ENCODE data around the gene DHRS4.

The DHRS4 gene

GRCh38 chr14:23931721-23932289, 21.8 kb upstream of the DHRS4 start:
- Histone ChIP-seq H4K91ac (ENCODE audit: low read depth, low read length, poor library complexity) (no peak overlapping the region), H2AFZ (ENCODE audit: low read length) (no peak overlapping the region), H3K36me3 (replicated peaks in 1 of 2; ENCODE audit: control insufficient read depth in 2 of 2, insufficient read depth in 2 of 2, low read length in 2 of 2) (no peaks in the 10 kb centered on the region), H3K4me1 (ENCODE audit: control insufficient read depth in 2 of 2, insufficient read depth in 1 of 2, low read depth in 1 of 2, low read length in 2 of 2) (no peaks in the 10 kb centered on the region), H4K8ac (ENCODE audit: low read depth, low read length) (no peak overlapping the region), H3K4me2 (ENCODE audit: insufficient read depth, low read length, poor library complexity, severe bottlenecking) (no peak overlapping the region), H3K9ac (ENCODE audit: low read depth, low read length, poor library complexity) (no peak overlapping the region), H2BK15ac (ENCODE audit: low read length) (no peak overlapping the region), H2BK12ac (ENCODE audit: low read length) (no peak overlapping the region), H2BK120ac (ENCODE audit: low read depth, low read length) (no peak overlapping the region), H3K9me3 (replicated peaks in 1 of 2; ENCODE audit: control insufficient read depth in 2 of 2, insufficient read depth in 1 of 2, low read depth in 1 of 2, low read length in 2 of 2) (no peaks in the 10 kb centered on the region), H3K14ac (ENCODE audit: low read length) (no peak overlapping the region), H3K18ac (ENCODE audit: low read length) (no peak overlapping the region), H3K4ac (ENCODE audit: low read length) (no peak overlapping the region), H3K79me1 (ENCODE audit: low read depth, low read length) (no peaks in the 10 kb centered on the region), H3K4me3 (ENCODE audit: low read length in 2 of 2) (no peak overlapping the region), H3K23ac (ENCODE audit: low read depth, low read length, poor library complexity) (no peak overlapping the region), H2BK5ac (ENCODE audit: low read length) (no peak overlapping the region), H3K27ac (replicated peaks; ENCODE audit: low read length) (no peak overlapping the region), H3K27me3 (ENCODE audit: control insufficient read depth in 3 of 3, insufficient read depth in 3 of 3, low read depth in 1 of 3, low read length in 3 of 3) (peaks cover 0 to 5% (median 0%) of the 10 kb centered on the region in 3 experiments), H2AK5ac (ENCODE audit: low read depth, low read length) (no peak overlapping the region)
- DNase-seq (ENCODE audit: low spot score), result no peak
- WGBS, 2 donors (ENCODE audit: extremely low coverage in 2 of 2, insufficient read length in 2 of 2, insufficient replicate concordance in 1 of 2), result no CpG with 5 or more reads among the region's 6 CpGs

GRCh38 chr14:23932639-23933038, 20.9 kb upstream of the DHRS4 start:
- no peaks in the 10 kb centered on the region for H3K9me3 ChIP-seq (replicated peaks in 1 of 2; ENCODE audit: control insufficient read depth in 2 of 2, insufficient read depth in 1 of 2, low read depth in 1 of 2, low read length in 2 of 2)

DNA sequence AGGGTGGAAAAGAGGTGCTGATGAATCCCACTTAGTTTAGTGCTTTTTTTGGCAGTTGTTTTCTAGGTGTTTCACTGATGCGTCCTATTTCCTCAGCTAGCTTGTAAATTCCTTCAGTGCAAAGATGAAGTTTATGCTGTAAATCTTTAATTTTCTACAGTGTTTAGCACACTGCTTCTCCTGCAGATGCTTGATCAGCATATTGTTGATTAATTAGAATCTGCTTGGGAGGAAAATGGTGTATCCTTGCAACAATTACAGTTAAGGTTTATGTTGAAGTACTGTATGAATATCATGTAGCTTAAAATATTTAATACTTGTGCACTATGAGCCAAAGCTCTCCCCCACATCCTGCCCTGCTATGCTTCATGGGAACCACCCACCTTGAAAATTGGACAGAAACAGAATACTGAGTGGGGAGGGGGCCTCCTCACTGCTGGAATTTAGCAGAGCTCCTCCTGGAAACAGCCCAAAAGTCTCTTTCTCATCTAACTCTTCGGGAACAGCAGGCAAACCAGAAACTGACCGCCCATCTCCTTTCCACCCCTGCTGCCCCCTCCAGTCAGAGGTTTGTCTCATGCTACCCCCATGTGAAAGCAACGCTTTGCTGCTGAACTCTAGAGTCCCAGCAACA, 20.3 kb upstream of the DHRS4 start:
- Histone ChIP-seq H2AK5ac (ENCODE audit: low read depth, low read length) (no peak overlapping the region), H3K18ac (ENCODE audit: low read length) (no peak overlapping the region), H2BK15ac (ENCODE audit: low read length) (no peak overlapping the region), H2BK5ac (ENCODE audit: low read length) (no peak overlapping the region), H3K4me3 (ENCODE audit: low read length in 2 of 2) (no peak overlapping the region), H3K27me3 (ENCODE audit: control insufficient read depth in 3 of 3, insufficient read depth in 3 of 3, low read depth in 1 of 3, low read length in 3 of 3) (no peaks in the 10 kb centered on the region), H2AFZ (ENCODE audit: low read length) (no peak overlapping the region), H3K4ac (ENCODE audit: low read length) (no peak overlapping the region), H3K9me3 (replicated peaks in 1 of 2; ENCODE audit: control insufficient read depth in 2 of 2, insufficient read depth in 1 of 2, low read depth in 1 of 2, low read length in 2 of 2) (no peaks in the 10 kb centered on the region), H2BK12ac (ENCODE audit: low read length) (no peak overlapping the region), H3K23ac (ENCODE audit: low read depth, low read length, poor library complexity) (no peak overlapping the region), H2BK120ac (ENCODE audit: low read depth, low read length) (no peak overlapping the region), H3K14ac (ENCODE audit: low read length) (no peak overlapping the region), H3K79me1 (ENCODE audit: low read depth, low read length) (no peaks in the 10 kb centered on the region), H3K36me3 (replicated peaks in 1 of 2; ENCODE audit: control insufficient read depth in 2 of 2, insufficient read depth in 2 of 2, low read length in 2 of 2) (no peaks in the 10 kb centered on the region), H3K27ac (replicated peaks; ENCODE audit: low read length) (no peak overlapping the region), H4K91ac (ENCODE audit: low read depth, low read length, poor library complexity) (no peak overlapping the region), H3K4me2 (ENCODE audit: insufficient read depth, low read length, poor library complexity, severe bottlenecking) (no peak overlapping the region), H3K4me1 (ENCODE audit: control insufficient read depth in 2 of 2, insufficient read depth in 1 of 2, low read depth in 1 of 2, low read length in 2 of 2) (no peaks in the 10 kb centered on the region), H4K8ac (ENCODE audit: low read depth, low read length) (no peak overlapping the region), H3K9ac (ENCODE audit: low read depth, low read length, poor library complexity) (no peak overlapping the region)
- DNase-seq (ENCODE audit: low spot score), result no peak
- WGBS, 2 donors (ENCODE audit: extremely low coverage in 2 of 2, insufficient read length in 2 of 2, insufficient replicate concordance in 1 of 2), result no CpG with 5 or more reads among the region's 4 CpGs

More at GRCh38 chr14:23932639-23933038, 20.9 kb upstream of the DHRS4 start:
- no peak overlapping the region for H2AK5ac ChIP-seq (ENCODE audit: low read depth, low read length)
- no peak for DNase-seq (ENCODE audit: low spot score)
- H3K4me1 ChIP-seq (ENCODE audit: control insufficient read depth in 2 of 2, insufficient read depth in 1 of 2, low read depth in 1 of 2, low read length in 2 of 2), result no peaks in the 10 kb centered on the region
- H3K14ac ChIP-seq (ENCODE audit: low read length), result no peak overlapping the region
- no peak overlapping the region for H4K8ac ChIP-seq (ENCODE audit: low read depth, low read length)
- H2BK15ac ChIP-seq (ENCODE audit: low read length), result no peak overlapping the region
- H3K4me2 ChIP-seq (ENCODE audit: insufficient read depth, low read length, poor library complexity, severe bottlenecking), result no peak overlapping the region
- no peak overlapping the region for H2BK120ac ChIP-seq (ENCODE audit: low read depth, low read length)
- no peak overlapping the region for H3K27ac ChIP-seq (replicated peaks; ENCODE audit: low read length)
- no peak overlapping the region for H2BK12ac ChIP-seq (ENCODE audit: low read length)
- no peak overlapping the region for H3K23ac ChIP-seq (ENCODE audit: low read depth, low read length, poor library complexity)
- H3K4ac ChIP-seq (ENCODE audit: low read length), result no peak overlapping the region
- WGBS, 2 donors (ENCODE audit: extremely low coverage in 2 of 2, insufficient read length in 2 of 2, insufficient replicate concordance in 1 of 2), result no CpG with 5 or more reads among the region's 3 CpGs
- peaks cover 0 to 4% (median 0%) of the 10 kb centered on the region in 3 experiments for H3K27me3 ChIP-seq (ENCODE audit: control insufficient read depth in 3 of 3, insufficient read depth in 3 of 3, low read depth in 1 of 3, low read length in 3 of 3)
- no peaks in the 10 kb centered on the region for H3K79me1 ChIP-seq (ENCODE audit: low read depth, low read length)
- H3K9ac ChIP-seq (ENCODE audit: low read depth, low read length, poor library complexity), result no peak overlapping the region
- H3K18ac ChIP-seq (ENCODE audit: low read length), result no peak overlapping the region
- H2AFZ ChIP-seq (ENCODE audit: low read length), result no peak overlapping the region
- H3K36me3 ChIP-seq (replicated peaks in 1 of 2; ENCODE audit: control insufficient read depth in 2 of 2, insufficient read depth in 2 of 2, low read length in 2 of 2), result no peaks in the 10 kb centered on the region
- no peak overlapping the region for H2BK5ac ChIP-seq (ENCODE audit: low read length)
- no peak overlapping the region for H4K91ac ChIP-seq (ENCODE audit: low read depth, low read length, poor library complexity)
- H3K4me3 ChIP-seq (ENCODE audit: low read length in 2 of 2), result no peak overlapping the region

- no peak overlapping the region for H3K18ac ChIP-seq (ENCODE audit: low read length)
- no peaks in the 10 kb centered on the region for H3K4me1 ChIP-seq (ENCODE audit: control insufficient read depth in 2 of 2, insufficient read depth in 1 of 2, low read depth in 1 of 2, low read length in 2 of 2)
- no peak overlapping the region for H2AK5ac ChIP-seq (ENCODE audit: low read depth, low read length)
- no peak overlapping the region for H4K8ac ChIP-seq (ENCODE audit: low read depth, low read length)
- no peak overlapping the region for H3K4ac ChIP-seq (ENCODE audit: low read length)
- H2BK15ac ChIP-seq (ENCODE audit: low read length), result no peak overlapping the region
- H2AFZ ChIP-seq (ENCODE audit: low read length), result no peak overlapping the region
- H2BK12ac ChIP-seq (ENCODE audit: low read length), result no peak overlapping the region
- no peaks in the 10 kb centered on the region for H3K36me3 ChIP-seq (replicated peaks in 1 of 2; ENCODE audit: control insufficient read depth in 2 of 2, insufficient read depth in 2 of 2, low read length in 2 of 2)
- H2BK120ac ChIP-seq (ENCODE audit: low read depth, low read length), result no peak overlapping the region
- no peak overlapping the region for H3K23ac ChIP-seq (ENCODE audit: low read depth, low read length, poor library complexity)
- no peak overlapping the region for H3K4me2 ChIP-seq (ENCODE audit: insufficient read depth, low read length, poor library complexity, severe bottlenecking)
- no peak overlapping the region for H2BK5ac ChIP-seq (ENCODE audit: low read length)
- WGBS, 2 donors (ENCODE audit: extremely low coverage in 2 of 2, insufficient read length in 2 of 2, insufficient replicate concordance in 1 of 2), result no CpG with 5 or more reads among the region's 2 CpGs
- no peaks in the 10 kb centered on the region for H3K79me1 ChIP-seq (ENCODE audit: low read depth, low read length)
- DNase-seq (ENCODE audit: low spot score), result no peak
- no peak overlapping the region for H3K4me3 ChIP-seq (ENCODE audit: low read length in 2 of 2)
- no peaks in the 10 kb centered on the region for H3K9me3 ChIP-seq (replicated peaks in 1 of 2; ENCODE audit: control insufficient read depth in 2 of 2, insufficient read depth in 1 of 2, low read depth in 1 of 2, low read length in 2 of 2)
- H4K91ac ChIP-seq (ENCODE audit: low read depth, low read length, poor library complexity), result no peak overlapping the region
- no peak overlapping the region for H3K27ac ChIP-seq (replicated peaks; ENCODE audit: low read length)
- H3K27me3 ChIP-seq (ENCODE audit: control insufficient read depth in 3 of 3, insufficient read depth in 3 of 3, low read depth in 1 of 3, low read length in 3 of 3), result no peaks in the 10 kb centered on the region
- H3K14ac ChIP-seq (ENCODE audit: low read length), result no peak overlapping the region
- no peak overlapping the region for H3K9ac ChIP-seq (ENCODE audit: low read depth, low read length, poor library complexity)
Measured at GRCh38 chr14:23933742-23934128, 19.8 kb upstream of the DHRS4 start.

Measured in neuronal stem cell (in vitro differentiated cells).